H1 (cell line): Measurements from ENCODE around the gene SHROOM3. TPM values are rescaled to one million over a fixed set of nuclear protein-coding genes. Genes with fewer than 3 reads are reported as not detected.

Experiments
- CTCF ChIA-PET: fragments of 300-600 bp; sonication (Branson Sonifier 250); formaldehyde crosslinking; loops from one replicate; lab custom pipeline; 2021; ENCODE audit not compliant: partially characterized antibody; lab: Charles Lee
- POLR2A ChIA-PET: fragments of 300-600 bp; sonication (Branson Sonifier 250); formaldehyde crosslinking; loops from one replicate; lab custom pipeline; 2021; ENCODE audit warnings: inconsistent platforms; ENCODE audit not compliant: partially characterized antibody; lab: Charles Lee
- DNase-seq, 2 experiments: peaks; one replicate each; pipeline versions ENCODE4 v3.0.0 to v3.0.0-alpha.2; 2010 to 2022; ENCODE audit warnings: low spot score in 2 of 2, low read depth in 1 of 2, mixed read lengths in 1 of 2
- FAIRE-seq: peaks from 2 replicates; lab custom pipeline; 2011; peaks lifted over from hg19 to GRCh38; lab: Jason Lieb, UNC
- H2AFZ ChIP-seq: 2 replicates; pipeline ENCODE4 v1.8.1; 2012; ENCODE audit warnings: low read length, inconsistent platforms
- H2AK5ac ChIP-seq: 2 replicates; pipeline ENCODE4 v1.6.1; 2013; ENCODE audit warnings: low read depth, low read length
- H2BK120ac ChIP-seq: replicated peaks from 2 replicates; pipeline ENCODE3; 2013; ENCODE audit warnings: low read depth, low read length, inconsistent platforms
- H2BK12ac ChIP-seq: 2 replicates; pipeline ENCODE4 v1.6.1; 2013; ENCODE audit warnings: low read depth, low read length
- H2BK15ac ChIP-seq: 2 replicates; pipeline ENCODE4 v1.6.1; 2013; ENCODE audit warnings: low read length
- H2BK20ac ChIP-seq: 2 replicates; pipeline ENCODE4 v1.6.1; 2013; ENCODE audit warnings: low read length
- H2BK5ac ChIP-seq: 2 replicates; pipeline ENCODE4 v1.6.1; 2013; ENCODE audit warnings: low read depth, low read length
- H3K14ac ChIP-seq: 2 replicates; pipeline ENCODE4 v1.6.1; 2013; ENCODE audit warnings: inconsistent platforms; ENCODE audit not compliant: insufficient read length
- H3K18ac ChIP-seq: 2 replicates; pipeline ENCODE4 v1.6.1; 2013; ENCODE audit warnings: low read length; ENCODE audit errors: extremely low read depth
- H3K23ac ChIP-seq: 2 replicates; pipeline ENCODE4 v1.6.1; 2013; ENCODE audit warnings: inconsistent platforms; ENCODE audit not compliant: insufficient read length
- H3K23me2 ChIP-seq: 2 replicates; pipeline ENCODE4 v1.6.1; 2013; ENCODE audit warnings: low read depth, low read length
- H3K27ac ChIP-seq: 2 replicates; pipeline ENCODE4 v1.6.1; 2011; ENCODE audit warnings: low read depth, low read length, inconsistent platforms
- H3K27me3 ChIP-seq, 4 experiments: replicated peaks in 1 of 4; 1 replicate in 1 of 4; 2 replicates in 3 of 4; pipeline versions ENCODE4 v1.6.1 to v1.8.1; 2011 to 2013; ENCODE audit warnings: low read length in 3 of 4, mild to moderate bottlenecking in 3 of 4, inconsistent platforms in 2 of 4, mixed read lengths in 2 of 4, moderate library complexity in 1 of 4; ENCODE audit not compliant: control insufficient read depth in 3 of 4, insufficient read depth in 3 of 4; ENCODE audit errors: extremely low read depth in 1 of 4
- H3K36me3 ChIP-seq, 4 experiments: 2 replicates each; pipeline versions ENCODE4 v1.6.1 to v1.8.1; 2011 to 2013; ENCODE audit warnings: mild to moderate bottlenecking in 4 of 4, low read length in 3 of 4, moderate library complexity in 2 of 4, control low read depth in 1 of 4, inconsistent platforms in 1 of 4; ENCODE audit not compliant: insufficient read depth in 4 of 4, control insufficient read depth in 2 of 4
- H3K4ac ChIP-seq: replicated peaks from 2 replicates; pipeline ENCODE3; 2013; ENCODE audit warnings: low read length, low read depth, mixed read lengths, inconsistent platforms; ENCODE audit not compliant: insufficient read length
- H3K4me1 ChIP-seq, 4 experiments: replicated peaks in 1 of 4; 1 replicate in 1 of 4; 2 replicates in 3 of 4; pipeline versions ENCODE4 v1.6.1 to v1.8.1; 2011 to 2013; ENCODE audit warnings: low read length in 3 of 4, inconsistent platforms in 2 of 4, mixed read lengths in 1 of 4; ENCODE audit not compliant: insufficient read depth in 4 of 4, control insufficient read depth in 3 of 4
- H3K4me2 ChIP-seq, 2 experiments: 2 replicates each; pipeline versions ENCODE4 v1.6.1 to v1.8.1; 2011 to 2013; ENCODE audit warnings: low read depth in 2 of 2, low read length in 2 of 2, control low read depth in 1 of 2, inconsistent platforms in 1 of 2, mild to moderate bottlenecking in 1 of 2; ENCODE audit not compliant: insufficient read depth in 1 of 2
- H3K4me3 ChIP-seq, 4 experiments: fragments of 200-600, 300-600 bp in 1 of 4; sonication (generic), shearing (Covaris generic), sonication (Bioruptor Twin) in 1 of 4; 2 replicates each; pipeline versions ENCODE4 v1.5.1 to v1.8.1; 2011 to 2016; ENCODE audit warnings: low read length in 4 of 4, low read depth in 3 of 4, control low read depth in 2 of 4, inconsistent platforms in 2 of 4, mild to moderate bottlenecking in 2 of 4, mixed read lengths in 1 of 4, moderate library complexity in 1 of 4; ENCODE audit not compliant: insufficient read depth in 2 of 4; ENCODE audit errors: extremely low read depth in 1 of 4
- H3K56ac ChIP-seq: replicated peaks from 2 replicates; pipeline ENCODE3; 2013; ENCODE audit warnings: low read depth, mild to moderate bottlenecking, mixed read lengths, low read length, inconsistent platforms; ENCODE audit not compliant: insufficient read length
- H3K79me1 ChIP-seq: 2 replicates; pipeline ENCODE4 v1.6.1; 2013; ENCODE audit warnings: low read depth, low read length, control low read depth
- H3K79me2 ChIP-seq, 2 experiments: 2 replicates each; pipeline versions ENCODE4 v1.6.1 to v1.8.1; 2012 to 2013; ENCODE audit warnings: low read length in 2 of 2, mild to moderate bottlenecking in 2 of 2, inconsistent platforms in 1 of 2; ENCODE audit not compliant: insufficient read depth in 2 of 2, control insufficient read depth in 1 of 2
- H3K9ac ChIP-seq, 4 experiments: replicated peaks in 1 of 4; 1 replicate in 1 of 4; 2 replicates in 3 of 4; pipeline versions ENCODE4 v1.6.1 to v1.8.1; 2011 to 2013; ENCODE audit warnings: low read depth in 3 of 4, low read length in 3 of 4, control low read depth in 2 of 4, mild to moderate bottlenecking in 2 of 4, moderate library complexity in 2 of 4, inconsistent platforms in 1 of 4; ENCODE audit errors: extremely low read depth in 1 of 4
- H3K9me3 ChIP-seq, 2 experiments: 2 replicates each; pipeline versions ENCODE4 v1.6.1 to v1.8.1; 2012 to 2013; ENCODE audit warnings: mild to moderate bottlenecking in 2 of 2, moderate library complexity in 2 of 2, control low read depth in 1 of 2, inconsistent platforms in 1 of 2, low read depth in 1 of 2, low read length in 1 of 2, mixed read lengths in 1 of 2; ENCODE audit not compliant: insufficient read depth in 2 of 2
- H4K20me1 ChIP-seq, 2 experiments: replicated peaks in 1 of 2; 2 replicates each; pipeline versions ENCODE3 to v1.8.1; 2011 to 2013; ENCODE audit warnings: inconsistent platforms in 2 of 2, low read length in 2 of 2, mild to moderate bottlenecking in 1 of 2; ENCODE audit not compliant: insufficient read depth in 2 of 2, control insufficient read depth in 1 of 2
- H4K5ac ChIP-seq: 2 replicates; pipeline ENCODE4 v1.6.1; 2013; ENCODE audit warnings: low read length, low read depth, mixed read lengths, inconsistent platforms; ENCODE audit not compliant: insufficient read length
- H4K8ac ChIP-seq: 2 replicates; pipeline ENCODE4 v1.8.0; 2013; ENCODE audit warnings: mild to moderate bottlenecking, moderate library complexity, low read length, inconsistent platforms; ENCODE audit not compliant: insufficient read depth; ENCODE audit errors: extremely low read depth
- H4K91ac ChIP-seq: replicated peaks from 2 replicates; pipeline ENCODE3; 2013; ENCODE audit warnings: low read length, mixed read lengths, inconsistent platforms; ENCODE audit not compliant: insufficient read length
- CBX8 ChIP-seq: fragments of 300-800, 300-1000 bp; sonication (generic); IDR thresholded peaks from 2 replicates; pipeline ENCODE4 v1.7.1; 2016; ENCODE audit warnings: low read depth, low read length, borderline replicate concordance
- CHD2 ChIP-seq: IDR thresholded peaks from 2 replicates; pipeline ENCODE4 v1.6.1; 2012; ENCODE audit warnings: low read length, improper control_type of control experiment
- EGR1 ChIP-seq: IDR thresholded peaks from 2 replicates; pipeline ENCODE4 v1.6.1; 2011; ENCODE audit warnings: low read depth, low read length, borderline replicate concordance
- GABPA ChIP-seq: IDR thresholded peaks from 2 replicates; pipeline ENCODE4 v1.6.1; 2011; ENCODE audit warnings: mild to moderate bottlenecking, low read length, moderate library complexity, borderline replicate concordance; ENCODE audit not compliant: insufficient read depth
- KDM1A ChIP-seq: fragments of 200-600, 300-600 bp; sonication (generic); IDR thresholded peaks from 2 replicates; pipeline ENCODE4 v1.7.1; 2016; ENCODE audit warnings: mild to moderate bottlenecking, low read length, borderline replicate concordance
- KDM5A ChIP-seq: fragments of 200-600 bp; IDR thresholded peaks from 2 replicates; pipeline ENCODE4 v1.7.1; 2012; ENCODE audit warnings: mild to moderate bottlenecking, low read length, inconsistent platforms, mixed read lengths
- SRF ChIP-seq: IDR thresholded peaks from 2 replicates; pipeline ENCODE4 v1.6.1; 2011; ENCODE audit warnings: mild to moderate bottlenecking, low read depth, low read length, moderate library complexity
- TAF1 ChIP-seq: IDR thresholded peaks from 2 replicates; pipeline ENCODE4 v1.6.1; 2011; ENCODE audit warnings: mild to moderate bottlenecking, low read depth, low read length
- TCF12 ChIP-seq: IDR thresholded peaks from 2 replicates; pipeline ENCODE4 v1.6.1; 2011; ENCODE audit warnings: low read depth, mild to moderate bottlenecking, low read length
- TEAD4 ChIP-seq: IDR thresholded peaks from 2 replicates; pipeline ENCODE4 v1.6.1; 2012; ENCODE audit warnings: low read depth, low read length, inconsistent platforms, mixed read lengths
- WGBS, 2 experiments: shearing (Covaris generic) in 1 of 2; methylation state at CpG; one replicate each; pipeline versions ENCODE4 v1.1.6 to v1.1.7; 2013 to 2015; ENCODE audit warnings: low lambda C conversion rate in 2 of 2, mixed read lengths in 2 of 2, inconsistent platforms in 1 of 2, low coverage in 1 of 2, missing lambda C conversion rate in 1 of 2; ENCODE audit not compliant: insufficient replicate concordance in 2 of 2, insufficient coverage in 1 of 2, insufficient read length in 1 of 2; ENCODE audit errors: extremely low coverage in 1 of 2, missing lambda C conversion rate in 1 of 2; 5-methylcytosine and 5-hydroxymethylcytosine counted together
- polyA plus RNA-seq, 7 experiments: library from polyadenylated mRNA; depleted of rRNA in 3 of 7; stranded (reverse) in 5 of 7; unstranded in 2 of 7; fragments of >200 nt in 5 of 7; fragments of 200-250 nt in 2 of 7; gene quantifications; 1 replicate in 5 of 7; 2 replicates in 1 of 7; 4 replicates in 1 of 7; pipeline versions ENCODE4 v1.2.1 to v1.2.3, GENCODE V29; 2011 to 2013; ENCODE audit warnings: missing spikeins in 2 of 7, mixed read lengths in 2 of 7
- total RNA-seq: library from RNA; stranded (reverse); fragmentation: NEBNext Ultra II Directional; extraction: Animal tissue kit (Norgen Biotek cat#: 25700); gene quantifications from 2 replicates; pipeline ENCODE4 v1.2.1, GENCODE V29; 2021
- TF ChIP-seq, protein P1 (sequence below): IDR thresholded peaks from 2 replicates; pipeline ENCODE4 v1.6.1; 2012; ENCODE audit warnings: inconsistent platforms
- TF ChIP-seq, protein P2 (sequence below): IDR thresholded peaks from 2 replicates; pipeline ENCODE4 v1.6.1; 2012; ENCODE audit warnings: low read length, inconsistent platforms

SHROOM3 gene
- total and polyA plus RNA-seq, 2 of the 8 experiments (the other 6 are each of a cell fraction or from before 2014, with no cell fraction given): 15.8 to 34.0 TPM

DNA sequence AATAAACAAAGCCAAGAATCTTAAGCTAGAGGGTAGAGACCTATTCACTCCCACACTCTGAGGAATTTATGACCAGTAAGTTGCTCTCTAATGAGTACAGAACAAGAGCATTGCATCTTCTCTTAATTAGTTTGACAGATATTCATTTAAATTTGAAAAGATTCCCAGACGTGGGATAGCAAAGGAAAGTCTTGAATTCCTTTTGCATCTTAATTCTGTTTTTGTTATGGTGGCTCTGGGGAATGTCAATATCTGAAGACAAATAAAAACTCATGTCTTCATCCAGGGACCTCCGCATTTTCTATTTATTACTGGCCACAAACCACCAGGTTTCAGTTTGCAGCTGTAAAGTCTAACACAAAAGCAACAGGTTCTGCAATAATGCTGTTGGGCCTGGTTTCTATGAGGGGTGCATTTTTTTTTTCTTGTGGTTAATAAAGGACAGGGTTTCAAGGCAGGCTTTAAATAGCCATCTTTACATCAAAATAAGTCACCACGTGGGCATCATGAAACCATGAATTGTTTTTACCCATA, 172.3 kb downstream of the SHROOM3 start:
- Histone ChIP-seq H3K4ac (no peak overlapping the region), H2BK5ac (no peak overlapping the region), H2BK12ac (no peak overlapping the region), H3K27me3 (no peaks in the 10 kb centered on the region), H3K4me3 (peak overlapping the region in 1 of 4 experiments; percentile 3; a peak in 1 of 8 replicates), H2AK5ac (no peak overlapping the region), H2BK20ac (no peak overlapping the region), H3K36me3 (no peaks in the 10 kb centered on the region), H2BK120ac (no peak overlapping the region), H3K56ac (no peak overlapping the region), H2AFZ (no peak overlapping the region), H3K4me1 (peaks cover 17 to 29% (median 24%) of the 10 kb centered on the region in 4 experiments; a peak in 6 of 7 replicates), H4K91ac (no peak overlapping the region), H3K79me2 (no peaks in the 10 kb centered on the region), H3K14ac (no peak overlapping the region), H3K79me1 (no peaks in the 10 kb centered on the region), H3K4me2 (peak overlapping the region; percentile 18 to 30; a peak in 2 of 4 replicates), H2BK15ac (no peak overlapping the region), H3K23ac (no peak overlapping the region), H3K27ac (no peak overlapping the region), H3K9me3 (no peaks in the 10 kb centered on the region), H3K18ac (no peak overlapping the region; the same call in 1 of the 2 replicates), H4K20me1 (no peaks in the 10 kb centered on the region), H4K8ac (no peak overlapping the region), H4K5ac (peak overlapping the region; percentile 32), H3K9ac (no peak overlapping the region), H3K23me2 (no peaks in the 10 kb centered on the region)
- ChIA-PET CTCF (interaction anchor here (0.7 to 1.5 kb wide), 5 partner anchors 19 to 127 kb away, joined by 3 read pairs; no protein-coding TSS in a partner anchor), POLR2A (interaction anchor here (0.7 to 1.8 kb wide), 5 partner anchors 9 to 65 kb away, joined by 3 to 7 read pairs (median 4); no protein-coding TSS in a partner anchor)
- FAIRE-seq (peak; percentile 62), DNase-seq (no peak)
- WGBS, 2 experiments: 0% methylated on average over 3 of the region's 3 CpGs; no CpG with 5 or more reads in 1 of the 2 experiments
- no peak for TF ChIP-seq GABPA
- no peak for TF ChIP-seq KDM1A
- TF ChIP-seq SRF: no peak
- TF ChIP-seq TCF12: no peak
- TF ChIP-seq, protein P1, sequence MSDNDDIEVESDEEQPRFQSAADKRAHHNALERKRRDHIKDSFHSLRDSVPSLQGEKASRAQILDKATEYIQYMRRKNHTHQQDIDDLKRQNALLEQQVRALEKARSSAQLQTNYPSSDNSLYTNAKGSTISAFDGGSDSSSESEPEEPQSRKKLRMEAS: 0 out of 2 replicates have a peak, but pooled peaks have one; percentile 16
- TF ChIP-seq EGR1: peak; percentile 57; the same call in 1 of the 2 replicates
- TF ChIP-seq, protein P2, sequence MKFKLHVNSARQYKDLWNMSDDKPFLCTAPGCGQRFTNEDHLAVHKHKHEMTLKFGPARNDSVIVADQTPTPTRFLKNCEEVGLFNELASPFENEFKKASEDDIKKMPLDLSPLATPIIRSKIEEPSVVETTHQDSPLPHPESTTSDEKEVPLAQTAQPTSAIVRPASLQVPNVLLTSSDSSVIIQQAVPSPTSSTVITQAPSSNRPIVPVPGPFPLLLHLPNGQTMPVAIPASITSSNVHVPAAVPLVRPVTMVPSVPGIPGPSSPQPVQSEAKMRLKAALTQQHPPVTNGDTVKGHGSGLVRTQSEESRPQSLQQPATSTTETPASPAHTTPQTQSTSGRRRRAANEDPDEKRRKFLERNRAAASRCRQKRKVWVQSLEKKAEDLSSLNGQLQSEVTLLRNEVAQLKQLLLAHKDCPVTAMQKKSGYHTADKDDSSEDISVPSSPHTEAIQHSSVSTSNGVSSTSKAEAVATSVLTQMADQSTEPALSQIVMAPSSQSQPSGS: no peak
- no peak for TF ChIP-seq CHD2
- TF ChIP-seq KDM5A: no peak
- no peak for TF ChIP-seq TAF1
- TF ChIP-seq TEAD4: 0 out of 2 replicates have a peak, but pooled peaks have one; percentile 23
- no peak for TF ChIP-seq CBX8
